SK-N-SH treated with all-trans-retinoic acid at 6 μM for 48 hours (cell line): ENCODE measurements around the gene SPG7.

Experiments
- ATAC-seq: fragments of 200-7000 bp; cut with Tn5 transposase; 3 replicates; pipeline ENCODE4 v1.9.1; 2020; ENCODE audit warnings: mild to moderate bottlenecking, moderate library complexity
- BACH2 ChIP-seq: fragments of 250-450 bp; sonication (Bioruptor Pico); IDR thresholded peaks from 2 replicates; pipeline ENCODE4 v1.9.0; 2021; ENCODE audit warnings: mild to moderate bottlenecking, borderline replicate concordance
- CREB5 ChIP-seq: fragments of 250-450 bp; sonication (Bioruptor Pico); IDR thresholded peaks from 2 replicates; pipeline ENCODE4 v1.5.1; 2020; ENCODE audit warnings: low read depth, mild to moderate bottlenecking, moderate library complexity
- CSDC2 ChIP-seq: fragments of 250-450 bp; sonication (Bioruptor Pico); IDR thresholded peaks from 2 replicates; pipeline ENCODE4 v1.5.0; 2020; ENCODE audit warnings: mild to moderate bottlenecking, moderate library complexity
- ESRRG ChIP-seq: fragments of 250-450 bp; sonication (Bioruptor Pico); IDR thresholded peaks from 2 replicates; pipeline ENCODE4 v1.6.1; 2021; ENCODE audit warnings: mild to moderate bottlenecking
- OSR1 ChIP-seq: fragments of 250-450 bp; sonication (Bioruptor Pico); IDR thresholded peaks from 2 replicates; pipeline ENCODE4 v1.8.0; 2022; ENCODE audit warnings: moderate library complexity, mild to moderate bottlenecking, inconsistent platforms
- POU6F1 ChIP-seq: fragments of 250-450 bp; sonication (Bioruptor Pico); IDR thresholded peaks from 2 replicates; pipeline ENCODE4 v1.8.0; 2021; ENCODE audit warnings: low read depth, mild to moderate bottlenecking, moderate library complexity, borderline replicate concordance
- PPARA ChIP-seq: fragments of 250-450 bp; sonication (Bioruptor Pico); IDR thresholded peaks from 2 replicates; pipeline ENCODE4 v1.5.0; 2020; ENCODE audit warnings: mild to moderate bottlenecking, borderline replicate concordance
- RARB ChIP-seq: fragments of 250-450 bp; sonication (Bioruptor Pico); IDR thresholded peaks from 2 replicates; pipeline ENCODE4 v1.8.0; 2021; ENCODE audit warnings: mild to moderate bottlenecking, moderate library complexity
- SNAI2 ChIP-seq: fragments of 250-450 bp; sonication (Bioruptor Pico); IDR thresholded peaks from 2 replicates; pipeline ENCODE4 v1.5.0; 2020; ENCODE audit warnings: mild to moderate bottlenecking, moderate library complexity
- TCF4 ChIP-seq: fragments of 250-450 bp; sonication (Bioruptor Pico); IDR thresholded peaks from 2 replicates; pipeline ENCODE4 v1.8.0; 2021; ENCODE audit warnings: mild to moderate bottlenecking, moderate library complexity, borderline replicate concordance
- TOX ChIP-seq: fragments of 250-450 bp; sonication (Bioruptor Pico); IDR thresholded peaks from 2 replicates; pipeline ENCODE4 v1.8.0; 2021; ENCODE audit warnings: mild to moderate bottlenecking, moderate library complexity, borderline replicate concordance
- TSHZ2 ChIP-seq: fragments of 250-450 bp; sonication (Bioruptor Pico); IDR thresholded peaks from 2 replicates; pipeline ENCODE4 v1.5.0; 2020; ENCODE audit warnings: mild to moderate bottlenecking, moderate library complexity
- ZC3H10 ChIP-seq: fragments of 250-450 bp; sonication (Bioruptor Pico); IDR thresholded peaks from 2 replicates; pipeline ENCODE4 v1.5.1; 2021; ENCODE audit warnings: mild to moderate bottlenecking, moderate library complexity
- ZFP3 ChIP-seq: fragments of 250-450 bp; sonication (Bioruptor Pico); IDR thresholded peaks from 2 replicates; pipeline ENCODE4 v1.5.0; 2020; ENCODE audit warnings: mild to moderate bottlenecking, moderate library complexity
- ZFP30 ChIP-seq: fragments of 450-650 bp; formaldehyde crosslinking; IDR thresholded peaks from 2 replicates; pipeline ENCODE4 v1.5.0; 2022; ENCODE audit warnings: mild to moderate bottlenecking, moderate library complexity
- ZNF565 ChIP-seq: fragments of 450-650 bp; formaldehyde crosslinking; conservative IDR thresholded peaks from 2 replicates; pipeline ENCODE4 v1.5.0; 2020; ENCODE audit warnings: low read depth, mild to moderate bottlenecking, moderate library complexity
- ZNF70 ChIP-seq: fragments of 450-650 bp; formaldehyde crosslinking; IDR thresholded peaks from 2 replicates; pipeline ENCODE4 v1.5.0; 2020; ENCODE audit warnings: mild to moderate bottlenecking, moderate library complexity
- ZNF8 ChIP-seq: fragments of 450-650 bp; formaldehyde crosslinking; IDR thresholded peaks from 2 replicates; pipeline ENCODE4 v1.5.0; 2020; ENCODE audit warnings: mild to moderate bottlenecking, moderate library complexity
- TF ChIP-seq, protein P1 (sequence below): fragments of 250-450 bp; sonication (Bioruptor Pico); IDR thresholded peaks from 2 replicates; pipeline ENCODE4 v1.8.0; 2020; ENCODE audit warnings: mild to moderate bottlenecking, moderate library complexity, borderline replicate concordance
- TF ChIP-seq, protein P2 (sequence below): fragments of 250-450 bp; sonication (Bioruptor Pico); IDR thresholded peaks from 2 replicates; pipeline ENCODE4 v1.5.1; 2021; ENCODE audit warnings: mild to moderate bottlenecking, moderate library complexity

Gene SPG7

GRCh38 chr16:89547860-89548259, 39.7 kb downstream of the SPG7 start:
- no peak for TF ChIP-seq ZNF70
- TF ChIP-seq ZNF565: no peak
- no peak for TF ChIP-seq ZC3H10 (CRISPR knock-in tag)
- TF ChIP-seq POU6F1 (CRISPR knock-in tag): no peak
- TF ChIP-seq, protein P1, sequence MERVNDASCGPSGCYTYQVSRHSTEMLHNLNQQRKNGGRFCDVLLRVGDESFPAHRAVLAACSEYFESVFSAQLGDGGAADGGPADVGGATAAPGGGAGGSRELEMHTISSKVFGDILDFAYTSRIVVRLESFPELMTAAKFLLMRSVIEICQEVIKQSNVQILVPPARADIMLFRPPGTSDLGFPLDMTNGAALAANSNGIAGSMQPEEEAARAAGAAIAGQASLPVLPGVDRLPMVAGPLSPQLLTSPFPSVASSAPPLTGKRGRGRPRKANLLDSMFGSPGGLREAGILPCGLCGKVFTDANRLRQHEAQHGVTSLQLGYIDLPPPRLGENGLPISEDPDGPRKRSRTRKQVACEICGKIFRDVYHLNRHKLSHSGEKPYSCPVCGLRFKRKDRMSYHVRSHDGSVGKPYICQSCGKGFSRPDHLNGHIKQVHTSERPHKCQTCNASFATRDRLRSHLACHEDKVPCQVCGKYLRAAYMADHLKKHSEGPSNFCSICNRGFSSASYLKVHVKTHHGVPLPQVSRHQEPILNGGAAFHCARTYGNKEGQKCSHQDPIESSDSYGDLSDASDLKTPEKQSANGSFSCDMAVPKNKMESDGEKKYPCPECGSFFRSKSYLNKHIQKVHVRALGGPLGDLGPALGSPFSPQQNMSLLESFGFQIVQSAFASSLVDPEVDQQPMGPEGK (CRISPR knock-in tag): no peak
- TF ChIP-seq ZFP30 (CRISPR knock-in tag): no peak
- no peak for TF ChIP-seq TOX (CRISPR knock-in tag)
- no peak for TF ChIP-seq ZFP3 (CRISPR knock-in tag)
- no peak for TF ChIP-seq RARB
- TF ChIP-seq TSHZ2 (CRISPR knock-in tag): no peak
- TF ChIP-seq ZNF8: no peak
- no peak for TF ChIP-seq CREB5
- no peak for TF ChIP-seq ESRRG (CRISPR knock-in tag)
- no peak for TF ChIP-seq CSDC2 (CRISPR knock-in tag)
- TF ChIP-seq TCF4 (CRISPR knock-in tag): no peak
- TF ChIP-seq PPARA (CRISPR knock-in tag): no peak
- TF ChIP-seq OSR1 (CRISPR knock-in tag): no peak
- no peak for TF ChIP-seq SNAI2 (CRISPR knock-in tag)
- TF ChIP-seq, protein P2, sequence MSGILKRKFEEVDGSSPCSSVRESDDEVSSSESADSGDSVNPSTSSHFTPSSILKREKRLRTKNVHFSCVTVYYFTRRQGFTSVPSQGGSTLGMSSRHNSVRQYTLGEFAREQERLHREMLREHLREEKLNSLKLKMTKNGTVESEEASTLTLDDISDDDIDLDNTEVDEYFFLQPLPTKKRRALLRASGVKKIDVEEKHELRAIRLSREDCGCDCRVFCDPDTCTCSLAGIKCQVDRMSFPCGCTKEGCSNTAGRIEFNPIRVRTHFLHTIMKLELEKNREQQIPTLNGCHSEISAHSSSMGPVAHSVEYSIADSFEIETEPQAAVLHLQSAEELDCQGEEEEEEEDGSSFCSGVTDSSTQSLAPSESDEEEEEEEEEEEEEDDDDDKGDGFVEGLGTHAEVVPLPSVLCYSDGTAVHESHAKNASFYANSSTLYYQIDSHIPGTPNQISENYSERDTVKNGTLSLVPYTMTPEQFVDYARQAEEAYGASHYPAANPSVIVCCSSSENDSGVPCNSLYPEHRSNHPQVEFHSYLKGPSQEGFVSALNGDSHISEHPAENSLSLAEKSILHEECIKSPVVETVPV (CRISPR knock-in tag): no peak
- ATAC-seq: no peak

DNA sequence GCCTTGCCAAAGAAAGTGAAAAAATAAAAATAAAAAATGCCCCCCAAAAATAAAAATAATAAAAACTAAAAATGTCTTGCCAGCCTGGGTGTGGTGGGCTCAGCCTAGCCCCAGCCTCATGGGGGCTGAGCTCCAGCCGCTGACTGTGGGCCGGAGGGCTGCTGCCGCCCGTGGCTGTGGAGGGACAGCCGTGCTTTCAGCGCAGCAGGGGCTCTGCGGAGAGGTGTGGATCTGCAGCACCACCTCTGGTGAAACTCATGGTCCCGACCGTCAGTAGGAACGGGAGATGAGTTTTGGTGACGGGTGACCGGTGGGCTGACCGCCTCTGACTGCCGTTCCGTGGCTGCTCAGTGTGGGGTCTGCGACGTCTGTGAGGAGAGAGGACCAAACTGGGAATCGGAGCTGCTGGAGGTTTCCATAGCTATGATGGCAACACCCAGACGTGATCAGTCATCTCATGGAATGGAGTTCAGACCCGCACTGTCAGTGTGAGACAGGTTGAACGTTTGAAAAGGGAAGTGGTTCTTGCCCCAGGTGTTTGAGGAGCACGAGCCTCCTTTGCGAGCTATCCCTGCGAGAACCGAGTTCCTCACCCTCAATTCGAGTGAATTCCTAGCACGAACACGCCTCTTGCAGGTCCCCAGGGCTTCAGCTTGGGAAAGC, 40.3 kb downstream of the SPG7 start:
- no peak for ATAC-seq
- TF ChIP-seq SNAI2 (CRISPR knock-in tag) (no peak), ZC3H10 (CRISPR knock-in tag) (no peak), ZFP3 (CRISPR knock-in tag) (no peak), PPARA (CRISPR knock-in tag) (no peak), ZNF565 (no peak), CREB5 (no peak), BACH2 (no peak), POU6F1 (CRISPR knock-in tag) (no peak), RARB (no peak), TOX (CRISPR knock-in tag) (no peak), ESRRG (CRISPR knock-in tag) (no peak)
- TF ChIP-seq, protein P2 (CRISPR knock-in tag): no peak
- TF ChIP-seq, protein P1 (CRISPR knock-in tag): no peak
